ENCODE results near the gene MYL6.
"Not testable (repeated sequence)": the region's sequence is repeated elsewhere in the genome, so short reads cannot be mapped to it uniquely, and the experiment has no call there.

The MYL6 gene

GRCh38 chr12:56158029-56158925, at the start of gene MYL6:
Gene MYL6, plus strand, starts transcription at chr12:56158359. Its CDS starts 43 bp downstream, at chr12:56158402.
- DNase-seq = peak; percentile 88

GRCh38 chr12:56110571-56110970, 47.6 kb upstream of the MYL6 start:
- no peak for DNase-seq

- no peak for DNase-seq
These were observed 44.1 kb upstream of the MYL6 start for GRCh38 chr12:56114084-56114483.

- DNase-seq = no peak
These were observed 42.8 kb upstream of the MYL6 start for GRCh38 chr12:56115329-56115728.

- DNase-seq = peak; percentile 67
These were observed 41.7 kb upstream of the MYL6 start, which contains the start of gene RPL41 for GRCh38 chr12:56116267-56117081. Gene RPL41, plus strand, starts transcription at chr12:56116633.

GRCh38 chr12:56117082-56117706, 41.0 kb upstream of the MYL6 start:
- DNase-seq = not testable (repeated sequence)

- DNase-seq = peak; percentile 99
These were observed 40.1 kb upstream of the MYL6 start, which contains the start of gene ZC3H10 for GRCh38 chr12:56117778-56118687. Gene ZC3H10, plus strand, starts transcription at chr12:56118266. Its CDS starts 2,297 bp downstream, at chr12:56120563.

GRCh38 chr12:56118688-56119357, 39.3 kb upstream of the MYL6 start:
- no peak for DNase-seq

- peak; percentile 36 for DNase-seq
These were observed 38.8 kb upstream of the MYL6 start for GRCh38 chr12:56119361-56119796.

GRCh38 chr12:56120158-56120846, 37.9 kb upstream of the MYL6 start:
- DNase-seq = no peak

GRCh38 chr12:56121204-56121870, 36.8 kb upstream of the MYL6 start:
- DNase-seq = no peak

GRCh38 chr12:56122637-56123036, 35.5 kb upstream of the MYL6 start:
- DNase-seq = no peak

GRCh38 chr12:56124133-56124532, 34.0 kb upstream of the MYL6 start:
- no peak for DNase-seq

- DNase-seq = no peak
These were observed 31.4 kb upstream of the MYL6 start for GRCh38 chr12:56126732-56127239.

- no peak for DNase-seq
These were observed 30.7 kb upstream of the MYL6 start for GRCh38 chr12:56127485-56127887.

GRCh38 chr12:56127888-56128669, 30.1 kb upstream of the MYL6 start, which contains the start of gene ESYT1:
Gene ESYT1, plus strand, starts transcription at chr12:56128267. Its CDS starts 53 bp downstream, at chr12:56128320.
- peak; percentile 97 for DNase-seq

- DNase-seq = no peak
These were observed 29.4 kb upstream of the MYL6 start for GRCh38 chr12:56128670-56129205.

- no peak for DNase-seq
These were observed 28.8 kb upstream of the MYL6 start for GRCh38 chr12:56129206-56129941.
